Hippocampal formation (tissue), 2 donors: Measurements from ENCODE around the gene FKBP15.
"Not testable (repeated sequence)": the region's sequence is repeated elsewhere in the genome, so short reads cannot be mapped to it uniquely, and the experiment has no call there.

ENCODE experiments used
- DNase-seq, 2 donors: peaks; one replicate each; lab custom pipeline; 2025; lab: John Stamatoyannopoulos, UW

The FKBP15 gene, protein sequence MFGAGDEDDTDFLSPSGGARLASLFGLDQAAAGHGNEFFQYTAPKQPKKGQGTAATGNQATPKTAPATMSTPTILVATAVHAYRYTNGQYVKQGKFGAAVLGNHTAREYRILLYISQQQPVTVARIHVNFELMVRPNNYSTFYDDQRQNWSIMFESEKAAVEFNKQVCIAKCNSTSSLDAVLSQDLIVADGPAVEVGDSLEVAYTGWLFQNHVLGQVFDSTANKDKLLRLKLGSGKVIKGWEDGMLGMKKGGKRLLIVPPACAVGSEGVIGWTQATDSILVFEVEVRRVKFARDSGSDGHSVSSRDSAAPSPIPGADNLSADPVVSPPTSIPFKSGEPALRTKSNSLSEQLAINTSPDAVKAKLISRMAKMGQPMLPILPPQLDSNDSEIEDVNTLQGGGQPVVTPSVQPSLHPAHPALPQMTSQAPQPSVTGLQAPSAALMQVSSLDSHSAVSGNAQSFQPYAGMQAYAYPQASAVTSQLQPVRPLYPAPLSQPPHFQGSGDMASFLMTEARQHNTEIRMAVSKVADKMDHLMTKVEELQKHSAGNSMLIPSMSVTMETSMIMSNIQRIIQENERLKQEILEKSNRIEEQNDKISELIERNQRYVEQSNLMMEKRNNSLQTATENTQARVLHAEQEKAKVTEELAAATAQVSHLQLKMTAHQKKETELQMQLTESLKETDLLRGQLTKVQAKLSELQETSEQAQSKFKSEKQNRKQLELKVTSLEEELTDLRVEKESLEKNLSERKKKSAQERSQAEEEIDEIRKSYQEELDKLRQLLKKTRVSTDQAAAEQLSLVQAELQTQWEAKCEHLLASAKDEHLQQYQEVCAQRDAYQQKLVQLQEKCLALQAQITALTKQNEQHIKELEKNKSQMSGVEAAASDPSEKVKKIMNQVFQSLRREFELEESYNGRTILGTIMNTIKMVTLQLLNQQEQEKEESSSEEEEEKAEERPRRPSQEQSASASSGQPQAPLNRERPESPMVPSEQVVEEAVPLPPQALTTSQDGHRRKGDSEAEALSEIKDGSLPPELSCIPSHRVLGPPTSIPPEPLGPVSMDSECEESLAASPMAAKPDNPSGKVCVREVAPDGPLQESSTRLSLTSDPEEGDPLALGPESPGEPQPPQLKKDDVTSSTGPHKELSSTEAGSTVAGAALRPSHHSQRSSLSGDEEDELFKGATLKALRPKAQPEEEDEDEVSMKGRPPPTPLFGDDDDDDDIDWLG

DNA sequence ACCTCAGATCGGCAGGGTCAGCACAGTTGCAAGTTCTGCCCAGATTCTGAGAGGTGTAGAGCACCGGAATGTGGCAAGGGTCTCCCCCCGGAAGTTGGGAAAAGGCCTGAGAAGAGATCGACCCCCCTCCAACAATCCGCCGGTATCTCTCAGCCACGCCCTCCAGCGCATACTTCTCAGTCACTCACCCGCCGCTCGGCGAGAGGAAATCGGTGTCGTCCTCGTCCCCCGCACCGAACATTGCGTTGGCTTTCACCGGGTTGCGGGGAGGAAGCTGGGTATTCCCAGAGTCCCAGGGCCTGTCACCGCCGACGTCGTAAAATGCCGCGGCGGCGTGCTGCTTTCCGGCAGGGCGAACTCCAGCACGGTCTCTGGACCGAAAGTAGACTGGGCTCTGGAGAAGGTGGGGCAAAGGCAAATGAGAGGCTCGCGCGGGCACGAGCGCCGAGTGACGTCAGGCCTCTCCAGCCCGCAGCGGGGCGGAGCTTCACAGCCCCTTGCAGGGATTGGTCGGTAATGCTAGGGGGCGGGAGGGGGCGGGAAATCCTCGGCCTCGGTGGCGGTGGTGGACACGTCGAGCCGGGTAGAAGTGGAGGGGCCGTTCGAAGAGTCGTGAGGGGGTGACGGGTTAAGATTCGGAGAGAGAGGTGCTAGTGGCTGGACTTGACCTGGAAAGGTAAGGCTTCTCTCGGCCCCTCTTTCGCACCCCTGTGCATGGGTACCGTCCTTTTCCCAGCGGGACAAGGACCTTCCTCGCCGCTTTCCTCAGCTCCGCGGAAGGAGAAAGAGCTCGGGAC is at the start of gene FKBP15, which contains the start of gene SLC31A1:
FKBP15 (minus strand) TSS at position 275 of the 797 bp plus-strand sequence; CDS start at position 241, 34 bp downstream.
SLC31A1 (plus strand) TSS at position 542 of the 797 bp plus-strand sequence. CDS start 34,605 bp downstream, outside the sequence.
- peak; percentile 98 to 99 for DNase-seq

DNA sequence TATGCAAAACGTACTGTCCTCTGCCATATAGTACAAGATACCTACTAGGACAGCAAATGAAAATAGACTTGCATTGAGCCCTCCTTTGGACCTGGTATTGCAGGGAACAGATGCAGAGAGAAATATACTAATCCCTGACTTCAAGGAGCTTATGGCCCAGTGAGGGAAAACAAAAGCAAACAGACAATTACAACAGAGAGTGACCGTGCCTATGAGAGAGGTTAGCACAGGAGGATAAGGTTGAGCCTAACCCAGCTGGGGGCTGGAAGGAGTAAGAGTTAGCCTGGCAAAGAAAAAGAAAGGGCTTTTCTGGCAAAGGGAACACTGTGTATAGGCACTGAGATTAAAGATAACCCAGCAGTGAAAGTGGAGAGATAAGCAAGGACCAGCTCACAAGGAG is 48.8 kb upstream of the FKBP15 start:
- no peak for DNase-seq

DNA sequence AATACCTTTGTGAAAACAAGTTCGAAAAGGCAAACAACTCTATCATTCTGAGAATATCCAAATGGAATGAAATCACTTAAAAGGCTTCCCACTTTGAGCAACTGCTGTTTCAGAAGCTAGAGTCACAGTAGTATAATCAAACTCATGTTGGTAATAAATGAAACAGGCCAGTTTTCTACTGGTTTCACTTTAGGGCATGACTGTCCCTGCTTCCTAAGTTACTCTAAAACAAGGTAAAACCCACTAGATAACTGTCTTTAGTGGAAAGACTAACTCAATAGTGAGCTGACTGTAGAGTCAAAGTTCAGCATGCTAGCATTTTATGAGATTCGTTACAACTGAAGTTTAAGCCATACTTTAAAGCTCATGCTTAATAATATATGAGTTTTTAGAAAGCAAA is 48.3 kb upstream of the FKBP15 start:
- no peak for DNase-seq

DNA sequence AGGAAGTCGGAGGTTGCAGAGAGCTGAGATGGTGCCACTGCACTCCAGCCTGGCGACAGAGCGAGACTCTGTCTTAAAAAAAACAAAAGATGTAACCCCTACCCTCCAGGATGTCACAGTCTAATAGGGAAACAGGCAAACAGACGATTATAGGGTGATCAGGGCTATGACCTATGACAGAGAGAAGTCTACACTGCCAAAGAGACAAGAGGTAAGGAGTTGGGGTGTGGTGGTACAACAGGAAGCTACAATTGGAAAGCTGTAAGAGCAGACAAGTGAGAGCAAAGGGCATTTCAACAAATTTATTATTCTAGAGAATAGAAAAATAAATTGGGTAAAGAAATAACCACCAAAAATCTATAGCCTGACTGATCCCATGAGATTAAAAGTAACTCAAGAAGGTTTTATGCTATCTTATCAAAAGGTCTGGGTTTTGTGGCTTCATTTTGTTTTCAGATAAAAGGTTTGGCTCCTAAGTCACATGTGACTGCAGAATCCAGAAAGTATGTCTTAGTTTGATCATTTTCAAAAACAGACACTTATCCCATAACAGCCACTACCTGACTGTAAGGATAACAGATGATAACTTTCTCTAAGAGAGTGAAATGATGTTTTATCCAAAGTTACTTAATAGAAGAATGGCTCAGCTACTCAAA is 47.0 kb upstream of the FKBP15 start:
- DNase-seq, result no peak

DNA sequence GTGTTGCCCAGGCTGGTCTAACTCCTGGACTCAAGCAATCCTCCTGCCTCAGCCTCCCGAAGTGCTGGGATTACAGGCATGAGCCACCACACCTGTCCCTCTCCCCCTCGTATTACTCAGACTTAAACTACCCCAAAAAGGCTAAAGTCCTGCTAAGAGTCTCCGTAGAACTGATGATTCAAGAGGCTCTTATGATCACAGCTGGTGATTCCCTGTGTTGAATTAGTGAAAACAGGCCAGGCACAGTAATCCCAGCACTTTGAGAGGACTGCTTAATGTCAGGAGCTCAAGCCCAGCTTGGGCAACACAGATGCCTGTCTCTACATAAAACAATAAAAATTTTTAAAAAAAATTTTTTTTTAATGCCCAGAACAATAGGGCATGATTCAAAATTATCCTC is 45.1 kb upstream of the FKBP15 start:
- no peak for DNase-seq

DNA sequence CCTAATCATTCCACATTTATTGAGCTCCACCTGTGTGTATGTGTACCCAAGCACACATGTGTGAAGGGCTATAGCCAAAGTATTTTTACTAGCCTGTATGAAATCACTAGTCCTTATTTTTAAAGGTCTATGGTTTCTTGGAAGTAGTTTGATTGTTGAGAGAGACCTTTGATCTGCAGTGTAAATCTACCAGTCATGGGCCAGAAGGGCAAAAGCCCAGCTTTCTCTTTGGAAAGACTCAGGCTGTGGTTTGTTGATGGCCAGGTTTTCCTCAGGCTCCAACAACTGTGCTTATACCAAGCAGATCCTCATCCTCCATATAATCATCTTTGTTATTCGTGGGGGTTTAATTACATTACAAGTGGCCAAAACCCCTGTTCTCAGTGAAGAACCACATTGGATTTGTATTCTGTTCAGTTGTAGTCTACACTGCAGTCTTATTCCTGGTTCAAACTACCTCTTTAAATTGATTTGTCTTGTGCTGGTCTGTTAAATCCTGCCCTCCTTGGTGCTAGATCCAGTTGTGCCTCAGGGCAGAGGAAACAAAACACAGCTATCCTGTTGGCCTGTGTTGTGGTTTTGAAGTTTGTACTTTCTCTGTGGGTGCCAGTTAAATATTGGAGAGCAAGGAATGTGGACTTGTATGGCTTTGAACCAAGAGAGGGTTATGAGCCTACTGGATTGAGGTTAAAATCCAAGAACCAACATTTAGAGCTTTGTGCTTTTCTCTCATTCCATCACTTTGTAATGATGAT is 41.0 kb upstream of the FKBP15 start:
- DNase-seq, result no peak

DNA sequence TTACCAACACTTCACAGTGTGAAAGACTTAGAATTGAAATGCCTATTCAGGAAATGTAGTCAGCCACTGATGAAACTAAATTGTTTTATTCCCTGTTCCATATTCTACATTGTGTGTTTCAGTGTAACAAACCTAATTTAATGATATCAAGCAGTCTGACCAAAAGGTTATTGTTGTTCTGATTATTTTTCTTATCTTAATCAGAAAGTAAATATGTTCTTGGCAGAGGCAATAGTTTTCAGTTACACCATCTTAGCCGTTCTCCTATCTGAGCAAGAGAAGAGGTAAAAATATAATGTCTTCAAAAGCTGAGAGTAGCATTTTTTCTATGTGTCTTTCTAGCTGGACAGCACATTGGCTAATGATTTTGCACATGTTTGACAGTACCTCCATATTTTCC is 37.2 kb upstream of the FKBP15 start:
- no peak for DNase-seq

DNA sequence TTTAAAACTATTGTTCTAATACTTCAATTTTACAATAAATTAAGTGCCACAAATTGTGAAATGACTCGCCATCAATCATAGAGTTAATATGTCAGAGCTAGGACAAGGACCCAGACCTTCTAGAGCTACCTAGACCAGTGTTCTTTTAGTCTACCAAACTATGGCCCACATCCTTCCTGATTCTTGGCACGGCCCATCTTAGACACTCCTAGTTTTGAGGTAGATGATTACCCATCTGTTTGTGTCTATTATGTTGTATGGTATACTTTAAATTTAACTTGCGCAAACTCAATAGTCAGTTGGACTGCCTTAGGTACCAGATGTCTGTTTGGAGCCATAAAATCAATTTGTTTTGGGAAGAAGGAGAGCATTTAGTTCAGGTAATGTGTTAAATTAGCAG is 36.8 kb upstream of the FKBP15 start:
- DNase-seq, result no peak

DNA sequence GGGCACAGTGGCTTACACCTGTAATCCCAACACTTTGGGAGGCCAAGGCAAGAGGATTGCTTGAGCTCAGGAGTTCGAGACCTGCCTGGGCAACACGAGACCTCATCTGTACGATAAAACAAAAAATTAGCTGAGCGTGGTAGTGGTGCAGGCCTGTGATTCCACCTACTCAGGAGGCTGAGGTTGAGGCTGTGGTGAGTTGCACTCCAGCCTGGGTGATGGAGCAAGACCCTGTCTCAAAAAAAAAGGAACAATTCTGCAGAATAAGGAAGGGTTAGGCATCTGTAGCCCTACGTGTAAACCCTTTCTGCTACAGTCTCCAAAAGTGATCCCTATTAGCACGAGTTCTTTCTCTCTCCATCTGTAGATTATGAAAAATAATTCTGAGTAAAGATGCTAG is 34.4 kb upstream of the FKBP15 start:
- DNase-seq, result no peak

DNA sequence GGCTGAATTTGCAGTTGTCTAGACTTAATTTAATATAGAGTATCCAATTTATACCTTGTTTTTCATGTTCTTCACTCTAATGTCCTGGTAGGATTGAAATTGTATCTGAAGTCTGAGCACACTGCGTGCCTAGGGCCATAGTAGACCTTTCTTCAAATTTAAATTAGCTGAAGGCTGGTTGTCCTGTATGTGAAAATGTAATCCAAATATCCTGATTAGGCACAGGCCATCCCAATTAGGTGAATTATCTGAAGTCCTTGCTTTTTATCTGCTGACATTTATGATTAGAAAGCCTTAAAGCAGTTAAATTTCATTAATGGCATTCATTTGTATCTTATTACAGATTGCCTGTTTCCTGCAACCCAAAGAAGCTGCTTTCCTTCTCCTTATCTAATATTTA is 33.9 kb upstream of the FKBP15 start:
- no peak for DNase-seq

DNA sequence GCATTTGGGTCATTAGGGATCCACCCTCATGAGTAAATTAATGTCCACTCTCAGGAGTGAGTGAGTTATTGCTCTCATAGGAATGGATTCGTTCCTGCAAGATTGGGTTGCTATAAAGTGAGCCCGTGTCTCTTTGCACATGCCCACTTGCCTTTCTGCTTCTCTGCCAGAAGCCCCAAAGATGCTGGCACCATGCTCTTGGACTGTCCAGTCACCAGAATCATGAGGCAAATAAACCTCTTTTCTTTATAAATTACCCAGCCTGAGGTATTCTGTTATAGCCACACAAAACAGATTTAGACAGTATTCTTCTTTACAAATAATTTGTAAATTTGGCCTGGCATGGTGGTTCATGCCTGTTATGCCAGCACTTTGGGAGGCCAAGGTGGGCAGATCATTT is 29.7 kb upstream of the FKBP15 start:
- DNase-seq, result no peak

DNA sequence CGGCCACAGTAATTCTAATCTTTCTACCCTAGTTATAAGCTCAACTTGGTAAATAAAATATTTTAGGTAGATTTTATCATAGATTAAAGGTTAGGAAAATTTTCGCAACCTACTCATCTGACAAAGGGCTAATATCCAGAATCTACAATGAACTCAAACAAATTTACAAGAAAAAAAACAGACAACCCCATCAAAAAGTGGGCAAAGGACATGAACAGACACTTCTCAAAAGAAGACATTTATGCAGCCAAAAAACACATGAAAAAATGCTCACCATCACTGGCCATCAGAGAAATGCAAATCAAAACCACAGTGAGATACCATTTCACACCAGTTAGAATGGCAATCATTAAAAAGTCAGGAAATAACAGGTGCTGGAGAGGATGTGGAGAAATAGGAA is 28.6 kb upstream of the FKBP15 start:
- DNase-seq, result not testable (repeated sequence)

DNA sequence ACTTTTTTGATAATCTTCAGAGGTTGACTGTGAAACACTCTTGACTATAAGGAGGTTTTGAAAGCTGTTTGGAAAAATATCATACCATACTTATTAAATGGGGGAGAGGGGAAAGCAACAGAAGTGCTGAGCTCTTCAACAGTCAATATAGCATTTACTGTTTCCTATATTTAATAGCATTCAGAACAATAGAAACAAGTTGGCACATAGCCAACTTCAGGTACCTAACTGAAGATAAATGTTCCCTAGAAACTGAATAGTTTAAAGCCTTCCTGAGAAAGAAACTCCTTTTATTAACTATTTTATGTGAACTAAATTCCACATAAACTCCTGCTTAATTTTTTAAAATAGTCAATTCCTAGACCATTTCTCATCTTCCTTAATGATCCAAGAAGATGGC is 26.6 kb upstream of the FKBP15 start:
- DNase-seq, result no peak

DNA sequence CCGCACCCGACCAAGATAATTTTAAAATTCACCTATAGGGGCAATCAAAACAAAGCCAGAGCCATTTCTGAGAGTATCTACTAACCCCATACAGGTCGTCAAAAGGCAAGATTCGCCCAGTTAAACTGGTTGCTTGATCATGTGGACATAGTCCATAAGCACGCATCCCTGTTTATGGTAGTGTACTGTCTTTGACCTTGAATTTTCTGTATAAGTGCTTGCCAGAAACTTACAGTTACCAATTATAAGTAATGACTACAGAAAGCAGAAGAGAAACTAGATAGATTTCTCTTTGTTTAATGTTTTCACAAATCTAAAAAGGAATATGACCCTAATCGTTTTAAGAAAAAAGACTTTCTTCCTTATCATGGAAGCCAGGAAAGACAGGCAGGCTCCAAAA is 25.9 kb upstream of the FKBP15 start:
- DNase-seq, result no peak

DNA sequence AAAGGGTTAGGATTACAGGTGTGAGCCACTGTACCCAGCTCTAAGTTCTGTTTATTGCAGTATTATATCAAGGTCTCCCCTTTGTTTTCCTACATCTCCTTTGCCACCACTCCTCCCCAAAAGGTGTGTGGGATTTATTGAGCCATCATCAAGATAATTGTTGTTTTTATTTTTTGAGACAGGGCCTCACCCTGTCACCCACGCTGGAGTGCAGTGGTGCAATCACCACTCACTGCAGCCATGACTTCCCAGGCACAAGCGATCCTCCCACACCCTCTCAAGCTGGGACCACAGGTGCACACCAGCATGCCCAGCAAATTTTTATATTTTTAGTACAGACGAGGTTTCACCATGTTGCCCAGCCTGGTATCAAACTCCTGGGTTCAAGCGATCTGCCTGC is 24.8 kb upstream of the FKBP15 start:
- DNase-seq, result no peak

DNA sequence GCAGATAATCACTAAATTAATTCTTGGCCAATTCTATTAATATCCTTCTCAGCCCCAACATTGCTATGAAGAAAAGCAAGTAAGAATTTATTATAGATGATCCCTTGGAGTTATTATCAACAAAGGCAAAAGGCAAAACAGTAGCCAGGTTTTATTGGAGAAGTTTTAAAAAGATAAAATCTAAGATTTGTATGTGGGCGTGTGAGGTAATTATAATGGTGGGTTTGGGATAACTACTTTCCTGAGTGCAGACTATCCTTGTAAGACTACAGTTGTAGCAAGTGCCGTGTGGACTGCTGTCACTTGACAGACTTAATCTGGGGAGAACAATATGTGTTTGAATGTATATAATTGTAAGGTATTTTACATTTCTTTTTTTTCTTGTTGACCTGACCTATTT is 23.5 kb upstream of the FKBP15 start:
- no peak for DNase-seq

DNA sequence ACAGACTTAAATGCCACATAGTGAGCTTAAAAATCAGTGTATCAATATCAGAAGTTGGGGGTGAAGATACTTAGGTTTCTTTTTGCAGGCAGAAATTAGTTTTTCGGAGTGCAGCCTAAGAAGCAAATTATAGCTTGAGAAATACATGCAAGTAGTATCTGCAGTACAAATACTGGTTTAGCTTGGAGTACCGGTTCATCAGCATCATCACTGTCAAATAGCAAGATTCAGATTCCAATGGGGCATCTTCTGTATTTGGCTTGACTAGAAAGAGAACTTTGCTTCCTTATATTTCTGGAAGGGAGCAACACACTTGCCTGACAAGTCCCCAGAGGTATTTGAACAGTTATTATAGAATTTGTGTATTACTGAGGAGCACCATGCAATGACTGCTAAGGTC is 20.1 kb upstream of the FKBP15 start:
- no peak for DNase-seq

DNA sequence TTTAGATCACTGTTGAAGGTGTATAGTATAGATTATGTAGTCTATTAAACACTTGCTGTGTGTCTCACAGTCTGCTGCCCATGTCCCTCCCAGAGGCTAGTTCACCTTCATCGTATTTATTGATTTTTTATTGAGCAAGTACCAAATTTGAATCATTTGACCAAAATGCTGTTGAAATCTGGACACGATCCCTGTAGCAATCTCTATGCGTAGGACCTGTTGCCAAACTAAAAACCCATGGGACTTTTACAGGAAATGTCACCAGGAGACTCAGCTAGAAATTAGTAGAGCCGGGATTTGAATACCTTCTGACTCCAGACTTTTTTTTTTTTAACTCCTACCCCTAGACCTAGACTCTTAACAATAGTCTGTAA is 17.8 kb upstream of the FKBP15 start:
- no peak for DNase-seq

DNA sequence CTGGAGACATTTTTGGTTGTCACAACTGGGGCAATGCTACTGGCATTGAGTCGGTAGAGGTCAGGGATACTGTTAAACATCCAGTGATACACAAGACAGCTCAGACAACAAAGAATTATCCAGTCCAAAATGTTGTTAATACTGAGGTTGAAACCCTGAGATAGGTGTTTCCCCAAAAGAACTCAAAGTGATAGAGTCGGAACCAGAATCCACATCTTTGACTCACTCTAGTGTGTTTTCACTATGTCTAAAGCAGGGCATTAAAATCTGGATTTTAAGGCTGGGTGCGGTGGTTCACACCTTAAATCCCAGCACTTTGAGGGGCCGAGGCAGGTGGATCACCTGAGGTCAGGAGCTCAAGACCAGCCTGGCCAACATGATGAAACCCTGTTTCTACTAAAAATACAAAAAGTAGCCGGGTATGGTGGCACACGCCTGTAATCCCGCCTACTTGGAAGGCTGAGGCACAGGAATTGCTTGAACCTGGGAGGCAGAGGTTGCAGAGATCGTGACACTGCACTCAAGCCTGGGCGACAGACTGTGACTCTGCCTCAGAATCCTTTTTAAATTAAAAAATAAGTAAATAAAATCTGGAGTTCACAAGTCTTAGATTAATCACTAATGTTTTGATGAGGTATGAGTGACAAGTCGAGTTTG is 17.3 kb upstream of the FKBP15 start:
- DNase-seq, result no peak

DNA sequence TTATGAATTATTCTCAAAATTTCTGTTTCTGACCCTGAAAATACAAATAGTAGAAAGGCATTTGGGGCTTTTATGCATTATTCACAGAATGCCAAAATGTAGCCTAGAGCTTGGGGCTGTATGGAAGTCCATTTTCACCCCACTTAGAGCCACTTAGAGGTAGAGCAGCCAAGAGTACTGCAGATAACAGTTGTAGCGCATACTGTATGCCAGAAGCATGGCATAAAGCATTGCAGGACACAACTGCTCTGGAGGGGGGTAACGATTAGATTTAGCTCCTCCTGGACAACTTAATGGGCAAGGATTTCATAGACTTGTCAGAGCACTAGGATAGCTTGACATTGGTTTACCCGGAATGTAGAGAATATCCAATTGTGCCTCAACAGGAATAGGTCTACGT is 15.9 kb upstream of the FKBP15 start:
- DNase-seq, result no peak
